Measurements from ENCODE around the gene F12.

F12 gene

DNA sequence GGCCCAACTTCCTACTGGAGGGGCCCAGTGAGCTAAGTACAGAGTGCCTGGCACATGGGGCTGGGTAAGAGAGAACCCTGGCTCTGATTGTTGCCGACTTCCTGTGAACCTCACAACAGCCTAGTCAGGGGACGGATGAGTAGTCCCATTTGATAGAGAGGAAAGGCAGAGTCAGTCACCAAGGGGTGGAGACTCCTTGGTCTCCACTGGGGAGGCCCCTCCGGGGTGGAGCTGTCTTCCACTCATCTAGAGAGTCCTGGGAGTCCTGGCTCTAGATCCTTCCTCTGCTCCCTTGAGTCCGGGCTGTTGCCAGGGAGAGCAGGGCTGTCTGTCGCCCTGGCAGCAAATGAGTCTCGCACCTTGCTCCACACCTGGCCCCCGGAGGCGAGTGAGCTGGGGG, 25.1 kb upstream of the F12 start:
- Histone ChIP-seq H3K4me1 (ENCODE audit: low read depth, poor library complexity, severe bottlenecking) (peaks cover 35% of the 10 kb centered on the region), H3K27ac (no peak overlapping the region), H3K79me2 (ENCODE audit: insufficient read depth, low read depth) (no peaks in the 10 kb centered on the region), H3K4me2 (no peak overlapping the region), H3K27me3 (ENCODE audit: insufficient read depth, low read depth) (no peaks in the 10 kb centered on the region), H3K36me3 (ENCODE audit: insufficient read depth) (no peaks in the 10 kb centered on the region), H4K20me1 (ENCODE audit: insufficient read depth) (no peaks in the 10 kb centered on the region), H3K4me3 (IDR thresholded peaks at IDR 0.05; ENCODE audit: insufficient read depth, low read depth, low read length) (no peak overlapping the region), H3K9ac (no peak overlapping the region), H2AFZ (ENCODE audit: low read depth) (no peak overlapping the region)
- TF ChIP-seq, protein P1, sequence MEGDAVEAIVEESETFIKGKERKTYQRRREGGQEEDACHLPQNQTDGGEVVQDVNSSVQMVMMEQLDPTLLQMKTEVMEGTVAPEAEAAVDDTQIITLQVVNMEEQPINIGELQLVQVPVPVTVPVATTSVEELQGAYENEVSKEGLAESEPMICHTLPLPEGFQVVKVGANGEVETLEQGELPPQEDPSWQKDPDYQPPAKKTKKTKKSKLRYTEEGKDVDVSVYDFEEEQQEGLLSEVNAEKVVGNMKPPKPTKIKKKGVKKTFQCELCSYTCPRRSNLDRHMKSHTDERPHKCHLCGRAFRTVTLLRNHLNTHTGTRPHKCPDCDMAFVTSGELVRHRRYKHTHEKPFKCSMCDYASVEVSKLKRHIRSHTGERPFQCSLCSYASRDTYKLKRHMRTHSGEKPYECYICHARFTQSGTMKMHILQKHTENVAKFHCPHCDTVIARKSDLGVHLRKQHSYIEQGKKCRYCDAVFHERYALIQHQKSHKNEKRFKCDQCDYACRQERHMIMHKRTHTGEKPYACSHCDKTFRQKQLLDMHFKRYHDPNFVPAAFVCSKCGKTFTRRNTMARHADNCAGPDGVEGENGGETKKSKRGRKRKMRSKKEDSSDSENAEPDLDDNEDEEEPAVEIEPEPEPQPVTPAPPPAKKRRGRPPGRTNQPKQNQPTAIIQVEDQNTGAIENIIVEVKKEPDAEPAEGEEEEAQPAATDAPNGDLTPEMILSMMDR (conservative IDR thresholded peaks at IDR 0.05; ENCODE audit: low read depth, low read length): no peak

GRCh38 chr5:177433658-177434217, 24.4 kb upstream of the F12 start:
- Histone ChIP-seq H3K27me3 (ENCODE audit: insufficient read depth, low read depth) (no peaks in the 10 kb centered on the region), H3K36me3 (ENCODE audit: insufficient read depth) (no peaks in the 10 kb centered on the region), H2AFZ (ENCODE audit: low read depth) (no peak overlapping the region), H3K4me1 (ENCODE audit: low read depth, poor library complexity, severe bottlenecking) (peaks cover 42% of the 10 kb centered on the region), H3K4me2 (no peak overlapping the region), H3K9ac (no peak overlapping the region), H3K79me2 (ENCODE audit: insufficient read depth, low read depth) (no peaks in the 10 kb centered on the region), H3K4me3 (IDR thresholded peaks at IDR 0.05; ENCODE audit: insufficient read depth, low read depth, low read length) (no peak overlapping the region), H3K27ac (no peak overlapping the region), H4K20me1 (ENCODE audit: insufficient read depth) (no peaks in the 10 kb centered on the region)
- TF ChIP-seq, protein P1 (conservative IDR thresholded peaks at IDR 0.05; ENCODE audit: low read depth, low read length): no peak

- Histone ChIP-seq H3K4me1 (ENCODE audit: low read depth, poor library complexity, severe bottlenecking) (peaks cover 49% of the 10 kb centered on the region), H3K79me2 (ENCODE audit: insufficient read depth, low read depth) (no peaks in the 10 kb centered on the region), H3K36me3 (ENCODE audit: insufficient read depth) (no peaks in the 10 kb centered on the region), H4K20me1 (ENCODE audit: insufficient read depth) (no peaks in the 10 kb centered on the region), H3K4me2 (peak overlapping the region; percentile 63; the same call in 1 of the 2 replicates), H3K9ac (no peak overlapping the region), H3K27ac (no peak overlapping the region), H3K4me3 (IDR thresholded peaks at IDR 0.05; ENCODE audit: insufficient read depth, low read depth, low read length) (no peak overlapping the region), H2AFZ (ENCODE audit: low read depth) (no peak overlapping the region), H3K27me3 (ENCODE audit: insufficient read depth, low read depth) (no peaks in the 10 kb centered on the region)
- TF ChIP-seq, protein P1 (conservative IDR thresholded peaks at IDR 0.05; ENCODE audit: low read depth, low read length): no peak
Measured at GRCh38 chr5:177432839-177433657, 23.7 kb upstream of the F12 start.

DNA sequence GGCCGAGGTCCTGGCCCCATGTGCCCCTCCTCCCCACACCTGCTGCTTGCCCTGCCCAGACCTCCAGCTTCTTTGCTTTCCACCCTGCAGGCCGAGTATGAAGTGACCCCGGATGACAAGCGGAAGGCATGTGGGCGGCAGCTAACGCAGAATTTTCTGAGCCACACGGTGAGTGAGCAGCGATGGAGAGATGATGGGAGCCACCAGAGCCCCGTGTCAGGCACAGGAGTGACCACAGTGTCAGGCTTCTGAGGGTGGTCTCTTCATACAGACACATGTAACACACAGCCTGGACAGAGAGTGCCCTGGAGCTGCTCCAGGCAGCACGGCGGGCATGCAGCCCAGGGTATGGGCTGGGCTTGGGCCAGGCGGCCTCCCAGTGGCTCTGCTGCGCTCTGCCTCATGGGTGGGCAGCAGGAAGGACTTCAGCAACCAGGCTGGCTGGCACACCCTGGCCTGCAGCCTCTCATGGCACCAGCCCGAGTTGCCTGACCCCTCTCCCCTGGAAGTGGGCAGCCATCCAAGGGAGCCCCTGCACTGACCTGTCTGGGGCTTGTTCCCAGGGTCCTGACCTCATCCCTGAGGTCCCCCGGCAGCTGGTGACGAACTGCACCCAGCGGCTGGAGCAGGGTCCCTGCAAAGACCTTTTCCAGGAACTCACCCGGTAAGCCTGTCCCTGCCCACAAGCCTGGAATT, 22.9 kb upstream of the F12 start:
- H3K9ac ChIP-seq: peak overlapping the region; percentile 43; the same call in 1 of the 2 replicates
- no peaks in the 10 kb centered on the region for H3K79me2 ChIP-seq (ENCODE audit: insufficient read depth, low read depth)
- H3K4me2 ChIP-seq: peak overlapping the region; percentile 63
- H3K4me3 ChIP-seq (IDR thresholded peaks at IDR 0.05; ENCODE audit: insufficient read depth, low read depth, low read length): no peak overlapping the region
- peaks cover 56% of the 10 kb centered on the region for H3K4me1 ChIP-seq (ENCODE audit: low read depth, poor library complexity, severe bottlenecking)
- H2AFZ ChIP-seq (ENCODE audit: low read depth): no peak overlapping the region
- peak overlapping the region; percentile 64 for H3K27ac ChIP-seq
- no peaks in the 10 kb centered on the region for H4K20me1 ChIP-seq (ENCODE audit: insufficient read depth)
- TF ChIP-seq, protein P1 (conservative IDR thresholded peaks at IDR 0.05; ENCODE audit: low read depth, low read length): no peak
- H3K36me3 ChIP-seq (ENCODE audit: insufficient read depth): no peaks in the 10 kb centered on the region
- no peaks in the 10 kb centered on the region for H3K27me3 ChIP-seq (ENCODE audit: insufficient read depth, low read depth)

Data from KMS-11 (cell line).